HEK293 (cell line): ENCODE measurements around the gene OCSTAMP.

ENCODE experiments used
- CTCF ChIP-seq: fragments of 450-650 bp; formaldehyde crosslinking; IDR thresholded peaks from 2 replicates; pipeline ENCODE4 v1.5.1; 2016; ENCODE audit warnings: missing biosample characterization, missing genetic modification characterization
- ZNF112 ChIP-seq: fragments of 450-650 bp; formaldehyde crosslinking; IDR thresholded peaks from 2 replicates; pipeline ENCODE4 v1.5.0; 2017; ENCODE audit warnings: missing biosample characterization, missing genetic modification characterization
- ZNF146 ChIP-seq: fragments of 450-650 bp; formaldehyde crosslinking; IDR thresholded peaks from 2 replicates; pipeline ENCODE4 v1.5.1; 2016; ENCODE audit warnings: missing biosample characterization, missing genetic modification characterization
- ZNF221 ChIP-seq: fragments of 450-650 bp; formaldehyde crosslinking; IDR thresholded peaks from 2 replicates; pipeline ENCODE4 v1.5.1; 2017; ENCODE audit warnings: missing biosample characterization, missing genetic modification characterization, borderline replicate concordance
- TF ChIP-seq, protein P1 (sequence below): fragments of 450-650 bp; formaldehyde crosslinking; conservative IDR thresholded peaks from 2 replicates; pipeline ENCODE4 v1.5.1; 2016; ENCODE audit warnings: low read depth, missing biosample characterization, missing genetic modification characterization

DNA sequence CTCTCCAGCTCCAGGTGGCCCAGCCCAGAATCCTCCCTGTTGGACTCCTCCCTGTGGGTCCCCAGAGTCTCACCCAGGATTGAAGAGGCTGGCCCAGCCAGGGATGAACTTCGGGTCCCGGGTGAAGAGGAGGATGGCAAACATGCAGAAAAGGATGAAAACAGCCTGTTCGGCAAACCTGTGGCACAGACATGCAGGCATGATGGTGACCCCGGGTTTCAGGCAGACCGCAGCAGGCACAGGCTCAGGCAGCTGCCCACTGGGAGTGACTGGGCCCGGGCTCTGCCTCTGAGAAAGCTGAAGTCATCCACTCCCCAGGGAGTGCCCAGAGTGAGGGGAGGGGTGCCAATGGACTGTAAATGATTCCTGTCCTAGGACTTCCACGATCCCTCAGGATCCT lies 37.5 kb upstream of the OCSTAMP start:
- no peak for TF ChIP-seq ZNF112
- no peak for TF ChIP-seq CTCF (tag by site-specific recombination)
- TF ChIP-seq, protein P1, sequence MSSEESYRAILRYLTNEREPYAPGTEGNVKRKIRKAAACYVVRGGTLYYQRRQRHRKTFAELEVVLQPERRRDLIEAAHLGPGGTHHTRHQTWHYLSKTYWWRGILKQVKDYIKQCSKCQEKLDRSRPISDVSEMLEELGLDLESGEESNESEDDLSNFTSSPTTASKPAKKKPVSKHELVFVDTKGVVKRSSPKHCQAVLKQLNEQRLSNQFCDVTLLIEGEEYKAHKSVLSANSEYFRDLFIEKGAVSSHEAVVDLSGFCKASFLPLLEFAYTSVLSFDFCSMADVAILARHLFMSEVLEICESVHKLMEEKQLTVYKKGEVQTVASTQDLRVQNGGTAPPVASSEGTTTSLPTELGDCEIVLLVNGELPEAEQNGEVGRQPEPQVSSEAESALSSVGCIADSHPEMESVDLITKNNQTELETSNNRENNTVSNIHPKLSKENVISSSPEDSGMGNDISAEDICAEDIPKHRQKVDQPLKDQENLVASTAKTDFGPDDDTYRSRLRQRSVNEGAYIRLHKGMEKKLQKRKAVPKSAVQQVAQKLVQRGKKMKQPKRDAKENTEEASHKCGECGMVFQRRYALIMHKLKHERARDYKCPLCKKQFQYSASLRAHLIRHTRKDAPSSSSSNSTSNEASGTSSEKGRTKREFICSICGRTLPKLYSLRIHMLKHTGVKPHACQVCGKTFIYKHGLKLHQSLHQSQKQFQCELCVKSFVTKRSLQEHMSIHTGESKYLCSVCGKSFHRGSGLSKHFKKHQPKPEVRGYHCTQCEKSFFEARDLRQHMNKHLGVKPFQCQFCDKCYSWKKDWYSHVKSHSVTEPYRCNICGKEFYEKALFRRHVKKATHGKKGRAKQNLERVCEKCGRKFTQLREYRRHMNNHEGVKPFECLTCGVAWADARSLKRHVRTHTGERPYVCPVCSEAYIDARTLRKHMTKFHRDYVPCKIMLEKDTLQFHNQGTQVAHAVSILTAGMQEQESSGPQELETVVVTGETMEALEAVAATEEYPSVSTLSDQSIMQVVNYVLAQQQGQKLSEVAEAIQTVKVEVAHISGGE (tag by site-specific recombination): no peak
- no peak for TF ChIP-seq ZNF146 (tag by site-specific recombination)
- no peak for TF ChIP-seq ZNF221 (tag by site-specific recombination)
